ENCODE data around the gene MPHOSPH6. TPM values are rescaled to one million over a fixed set of nuclear protein-coding genes. Genes with fewer than 3 reads are reported as not detected.

The MPHOSPH6 gene
- total and polyA plus RNA-seq, 8 donors = 23.1 to 41.7 (median 35.9) TPM

DNA sequence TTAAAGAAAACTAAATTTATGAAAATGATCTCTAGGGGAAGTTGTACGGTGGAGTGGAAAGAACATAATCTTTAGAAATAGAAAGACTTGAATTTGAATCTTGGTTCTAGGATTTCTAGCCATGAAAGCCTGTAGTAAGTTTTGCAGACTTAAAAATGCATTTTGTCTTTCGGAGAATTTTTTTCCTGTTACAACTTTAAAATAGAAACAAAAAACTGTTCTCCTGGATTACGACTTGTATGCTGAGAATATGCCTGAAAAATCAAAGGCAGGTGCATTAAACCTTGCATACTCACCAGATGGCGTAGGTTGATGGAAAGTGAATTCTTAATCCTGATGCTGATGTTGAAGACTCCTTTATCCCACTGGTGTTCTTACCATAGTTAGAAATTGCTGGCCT is 7.5 kb upstream of the MPHOSPH6 start:
- Histone ChIP-seq H3K4me1 (no peaks in the 10 kb centered on the region), H3K9me3 (no peaks in the 10 kb centered on the region), H3K27me3 (no peaks in the 10 kb centered on the region), H3K4me3 (no peak overlapping the region), H3K27ac (no peak overlapping the region), H3K36me3 (no peaks in the 10 kb centered on the region)
- intact Hi-C loops (cut with DNase I) = no loop called here
- TF ChIP-seq, protein P1, sequence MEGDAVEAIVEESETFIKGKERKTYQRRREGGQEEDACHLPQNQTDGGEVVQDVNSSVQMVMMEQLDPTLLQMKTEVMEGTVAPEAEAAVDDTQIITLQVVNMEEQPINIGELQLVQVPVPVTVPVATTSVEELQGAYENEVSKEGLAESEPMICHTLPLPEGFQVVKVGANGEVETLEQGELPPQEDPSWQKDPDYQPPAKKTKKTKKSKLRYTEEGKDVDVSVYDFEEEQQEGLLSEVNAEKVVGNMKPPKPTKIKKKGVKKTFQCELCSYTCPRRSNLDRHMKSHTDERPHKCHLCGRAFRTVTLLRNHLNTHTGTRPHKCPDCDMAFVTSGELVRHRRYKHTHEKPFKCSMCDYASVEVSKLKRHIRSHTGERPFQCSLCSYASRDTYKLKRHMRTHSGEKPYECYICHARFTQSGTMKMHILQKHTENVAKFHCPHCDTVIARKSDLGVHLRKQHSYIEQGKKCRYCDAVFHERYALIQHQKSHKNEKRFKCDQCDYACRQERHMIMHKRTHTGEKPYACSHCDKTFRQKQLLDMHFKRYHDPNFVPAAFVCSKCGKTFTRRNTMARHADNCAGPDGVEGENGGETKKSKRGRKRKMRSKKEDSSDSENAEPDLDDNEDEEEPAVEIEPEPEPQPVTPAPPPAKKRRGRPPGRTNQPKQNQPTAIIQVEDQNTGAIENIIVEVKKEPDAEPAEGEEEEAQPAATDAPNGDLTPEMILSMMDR (IDR thresholded peaks at IDR 0.05) = no peak
- no peak for DNase-seq
- ATAC-seq = no peak

GRCh38 chr16:82176204-82176603 is 6.2 kb upstream of the MPHOSPH6 start:
- no peak for DNase-seq
- Histone ChIP-seq H3K36me3 (no peaks in the 10 kb centered on the region), H3K4me3 (no peak overlapping the region), H3K9me3 (no peaks in the 10 kb centered on the region), H3K27me3 (peaks cover 5 to 10% of the 10 kb centered on the region in 2 donors), H3K4me1 (no peaks in the 10 kb centered on the region), H3K27ac (no peak overlapping the region)
- intact Hi-C loops (cut with DNase I) = no loop called here
- no peak for ATAC-seq
- TF ChIP-seq, protein P1 (IDR thresholded peaks at IDR 0.05) = no peak

DNA sequence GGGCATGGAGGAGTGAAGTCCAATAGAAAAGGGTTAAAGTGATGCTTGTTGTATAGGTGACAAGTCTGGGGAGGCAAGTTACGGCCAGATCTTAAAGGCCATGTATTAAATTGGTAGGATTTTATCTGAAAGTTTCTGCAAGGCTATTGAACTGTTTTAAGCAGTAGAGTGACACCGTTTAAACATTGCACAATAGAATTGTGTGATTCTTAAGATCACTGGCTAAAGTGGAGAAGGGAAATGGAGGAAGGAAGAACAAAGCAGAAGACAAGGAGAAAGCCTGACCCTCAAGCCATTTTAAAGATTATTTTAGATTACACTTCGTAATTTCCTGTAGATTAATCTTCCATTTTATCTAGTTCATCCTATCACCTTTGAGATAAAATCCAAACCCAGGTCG is 5.6 kb upstream of the MPHOSPH6 start:
- TF ChIP-seq, protein P1 (IDR thresholded peaks at IDR 0.05) = no peak
- no peak for DNase-seq
- no peaks in the 10 kb centered on the region for H3K9me3 ChIP-seq
- no peak overlapping the region for H3K27ac ChIP-seq
- peaks cover 0 to 3% of the 10 kb centered on the region in 2 donors for H3K4me1 ChIP-seq
- no peak overlapping the region for H3K4me3 ChIP-seq
- no peak for ATAC-seq
- no peaks in the 10 kb centered on the region for H3K36me3 ChIP-seq
- H3K27me3 ChIP-seq = peaks cover 8 to 16% of the 10 kb centered on the region in 2 donors
- intact Hi-C loops (cut with DNase I) = no loop called here

- H3K27me3 ChIP-seq = peaks cover 8 to 20% of the 10 kb centered on the region in 2 donors
- DNase-seq = no peak
- intact Hi-C loops (cut with DNase I) = no loop called here
- H3K36me3 ChIP-seq = peaks cover 0 to 40% of the 10 kb centered on the region in 2 donors
- peaks cover 10 to 21% of the 10 kb centered on the region in 2 donors for H3K4me1 ChIP-seq
- ATAC-seq = no peak
- no peak overlapping the region for H3K4me3 ChIP-seq
- TF ChIP-seq, protein P1 (IDR thresholded peaks at IDR 0.05) = no peak
- no peak overlapping the region for H3K27ac ChIP-seq
- no peaks in the 10 kb centered on the region for H3K9me3 ChIP-seq
These were observed 2.4 kb downstream of the MPHOSPH6 start for GRCh38 chr16:82167670-82168069.

DNA sequence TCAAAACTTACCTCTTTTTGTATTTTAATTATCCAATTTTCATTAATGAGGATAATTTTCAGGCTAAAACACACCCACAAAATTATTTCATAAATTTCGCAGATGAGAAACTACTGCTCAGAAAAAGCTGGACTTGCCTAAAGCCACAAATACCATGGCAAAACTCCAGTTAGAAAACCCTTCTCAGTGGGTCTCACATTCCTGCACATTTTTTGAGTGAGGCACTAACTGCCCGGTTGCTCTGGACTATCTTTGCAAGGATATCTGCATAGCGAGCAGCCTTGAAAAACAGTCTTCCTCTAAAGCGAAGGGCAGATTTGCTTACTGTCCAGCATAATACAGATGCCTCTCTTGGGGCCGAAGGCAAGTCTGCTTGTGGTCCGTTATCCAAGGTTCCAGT is 9.8 kb downstream of the MPHOSPH6 start:
- intact Hi-C loops (cut with DNase I) = no loop called here
- no peak for ATAC-seq
- Histone ChIP-seq H3K27ac (no peak overlapping the region), H3K4me3 (no peak overlapping the region), H3K4me1 (peaks cover 0 to 20% of the 10 kb centered on the region in 2 donors), H3K36me3 (peaks cover 0 to 59% of the 10 kb centered on the region in 2 donors), H3K9me3 (no peaks in the 10 kb centered on the region), H3K27me3 (no peaks in the 10 kb centered on the region)
- no peak for DNase-seq
- TF ChIP-seq, protein P1 (IDR thresholded peaks at IDR 0.05) = no peak
